Measurements from ENCODE around the gene TCF20.

TCF20 gene

DNA sequence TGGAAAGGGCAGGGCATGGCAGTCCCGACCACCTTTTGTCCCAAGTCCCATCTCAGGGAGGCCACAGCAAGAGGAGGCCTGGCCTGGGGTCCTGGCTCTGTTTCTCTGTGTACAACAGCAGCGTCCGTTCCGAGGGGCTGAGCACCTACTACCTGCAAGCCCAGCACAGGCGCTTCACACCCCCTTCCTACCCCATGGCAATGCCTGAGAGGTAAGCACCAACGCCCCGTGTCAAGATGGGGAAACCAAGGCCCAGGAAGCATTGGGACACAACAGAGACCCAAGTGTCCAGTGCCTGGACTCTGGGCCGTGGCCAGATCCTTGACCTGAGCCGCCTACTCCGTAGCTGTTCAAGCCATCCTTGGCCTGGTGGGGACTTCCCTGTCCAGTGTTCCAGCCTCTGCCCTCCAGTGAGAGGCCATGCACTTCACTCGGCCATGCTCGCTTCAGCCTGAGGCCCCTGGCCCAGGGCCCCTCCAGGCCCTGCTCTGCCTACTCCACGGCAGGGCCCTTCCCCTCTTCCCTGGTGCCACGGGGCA is 14.3 kb upstream of the TCF20 start:
- DNase-seq = no peak
- no peaks in the 10 kb centered on the region for H3K36me3 ChIP-seq
- no peaks in the 10 kb centered on the region for H3K27me3 ChIP-seq
- TF ChIP-seq, protein P1, sequence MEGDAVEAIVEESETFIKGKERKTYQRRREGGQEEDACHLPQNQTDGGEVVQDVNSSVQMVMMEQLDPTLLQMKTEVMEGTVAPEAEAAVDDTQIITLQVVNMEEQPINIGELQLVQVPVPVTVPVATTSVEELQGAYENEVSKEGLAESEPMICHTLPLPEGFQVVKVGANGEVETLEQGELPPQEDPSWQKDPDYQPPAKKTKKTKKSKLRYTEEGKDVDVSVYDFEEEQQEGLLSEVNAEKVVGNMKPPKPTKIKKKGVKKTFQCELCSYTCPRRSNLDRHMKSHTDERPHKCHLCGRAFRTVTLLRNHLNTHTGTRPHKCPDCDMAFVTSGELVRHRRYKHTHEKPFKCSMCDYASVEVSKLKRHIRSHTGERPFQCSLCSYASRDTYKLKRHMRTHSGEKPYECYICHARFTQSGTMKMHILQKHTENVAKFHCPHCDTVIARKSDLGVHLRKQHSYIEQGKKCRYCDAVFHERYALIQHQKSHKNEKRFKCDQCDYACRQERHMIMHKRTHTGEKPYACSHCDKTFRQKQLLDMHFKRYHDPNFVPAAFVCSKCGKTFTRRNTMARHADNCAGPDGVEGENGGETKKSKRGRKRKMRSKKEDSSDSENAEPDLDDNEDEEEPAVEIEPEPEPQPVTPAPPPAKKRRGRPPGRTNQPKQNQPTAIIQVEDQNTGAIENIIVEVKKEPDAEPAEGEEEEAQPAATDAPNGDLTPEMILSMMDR (IDR thresholded peaks at IDR 0.05; ENCODE audit: low read depth, low read length) = no peak
- no peak overlapping the region for H3K4me3 ChIP-seq (ENCODE audit: low read depth, low read length)
- peaks cover 10% of the 10 kb centered on the region for H3K4me1 ChIP-seq
- H3K9me3 ChIP-seq = no peaks in the 10 kb centered on the region

DNA sequence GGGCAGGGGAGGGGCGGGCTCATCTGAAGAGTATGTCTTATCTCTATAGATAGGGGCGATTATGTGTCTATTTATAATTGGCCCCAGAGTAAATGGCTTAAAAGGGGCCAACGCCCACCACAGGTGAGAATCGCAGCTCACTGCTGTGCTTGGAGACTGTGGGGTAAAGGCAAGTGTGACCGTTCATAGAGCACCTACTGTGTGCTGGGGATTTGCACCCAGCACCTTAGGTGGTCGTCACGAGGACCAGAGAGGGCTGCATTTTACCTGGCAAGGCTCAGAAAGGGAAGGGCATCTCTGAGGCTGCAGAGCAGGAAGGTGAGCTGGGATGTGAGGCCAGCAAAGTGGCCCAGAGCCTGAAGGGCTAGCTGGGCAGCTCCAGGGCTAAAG is 13.7 kb upstream of the TCF20 start:
- Histone ChIP-seq H3K4me3 (ENCODE audit: low read depth, low read length) (no peak overlapping the region), H3K4me1 (peaks cover 7% of the 10 kb centered on the region), H3K27me3 (no peaks in the 10 kb centered on the region)

DNA sequence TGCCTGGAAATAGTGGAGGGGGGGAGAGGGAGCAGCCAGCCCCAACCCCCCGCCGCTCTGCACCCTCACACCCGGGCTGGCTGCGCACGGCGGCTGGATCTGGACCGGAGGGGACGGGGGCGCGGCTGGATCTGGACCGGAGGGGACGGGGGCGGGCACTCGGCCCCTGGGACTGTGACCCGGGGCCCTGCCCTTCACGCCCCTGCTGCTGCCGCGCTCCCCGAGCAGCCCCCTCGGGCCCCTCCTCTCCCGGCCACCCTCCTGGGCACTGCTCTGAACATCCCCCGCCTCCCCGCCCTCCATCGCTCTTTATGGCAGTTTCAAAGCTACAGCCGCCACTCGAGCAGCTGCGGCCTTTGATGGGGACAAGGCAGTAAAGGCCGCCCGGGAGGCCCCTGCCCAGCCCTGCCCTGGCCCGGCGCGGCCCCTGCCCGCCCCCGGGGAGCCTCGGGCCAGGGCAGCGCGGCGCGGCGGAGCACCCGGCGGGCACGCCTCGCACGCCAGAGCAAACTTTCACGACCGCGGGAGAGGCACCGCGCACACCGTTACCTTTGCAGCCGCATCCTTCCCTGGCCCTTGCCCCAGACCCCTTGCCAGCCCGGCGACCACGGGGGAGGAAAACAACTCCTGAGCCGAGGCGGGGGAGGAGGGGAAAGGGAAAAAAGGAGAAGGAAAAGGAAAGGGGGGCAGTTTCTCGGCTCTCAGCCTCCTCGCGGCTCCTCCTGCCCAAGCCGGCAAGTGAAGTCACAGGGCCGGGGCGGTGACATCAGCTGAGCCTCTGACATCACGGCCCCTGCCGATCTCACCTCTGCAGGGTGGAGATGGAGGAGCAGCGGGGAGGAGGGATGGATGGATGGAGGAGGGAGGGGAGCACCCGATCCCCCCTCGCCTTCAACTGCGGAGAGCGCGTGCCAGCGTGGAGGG is 13.1 kb upstream of the TCF20 start:
- H3K36me3 ChIP-seq = no peaks in the 10 kb centered on the region
- H3K4me3 ChIP-seq (ENCODE audit: low read depth, low read length) = 0 out of 2 replicates have a peak overlapping the region, but pooled peaks have one; percentile 4
- no peaks in the 10 kb centered on the region for H3K27me3 ChIP-seq
- peaks cover 9% of the 10 kb centered on the region for H3K4me1 ChIP-seq
- TF ChIP-seq, protein P1 (IDR thresholded peaks at IDR 0.05; ENCODE audit: low read depth, low read length) = no peak
- peak; percentile 40 for DNase-seq
- no peaks in the 10 kb centered on the region for H3K9me3 ChIP-seq

More for the DNA sequence above, 13.7 kb upstream of the TCF20 start:
- no peaks in the 10 kb centered on the region for H3K36me3 ChIP-seq
- TF ChIP-seq, protein P1 (IDR thresholded peaks at IDR 0.05; ENCODE audit: low read depth, low read length) = no peak
- DNase-seq = no peak
- no peaks in the 10 kb centered on the region for H3K9me3 ChIP-seq

DNA sequence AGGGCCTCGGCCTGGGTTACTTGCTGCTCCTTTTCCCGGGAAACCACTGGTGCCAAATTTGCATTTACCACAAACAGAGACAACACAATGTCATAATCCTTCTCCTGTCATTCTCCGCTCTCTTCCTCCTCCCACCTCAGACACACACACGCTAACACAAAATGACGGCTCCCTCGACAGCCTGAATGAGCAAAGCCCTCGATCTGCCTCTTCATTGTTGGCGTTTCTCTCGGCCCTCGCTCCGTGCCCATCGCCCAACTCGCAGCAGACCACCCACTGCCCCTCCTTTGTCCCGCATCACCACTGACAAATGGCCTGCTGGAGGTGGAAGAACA is 12.5 kb upstream of the TCF20 start:
- Histone ChIP-seq H3K4me3 (ENCODE audit: low read depth, low read length) (no peak overlapping the region), H3K27me3 (no peaks in the 10 kb centered on the region)
- TF ChIP-seq, protein P1 (IDR thresholded peaks at IDR 0.05; ENCODE audit: low read depth, low read length) = no peak

DNA sequence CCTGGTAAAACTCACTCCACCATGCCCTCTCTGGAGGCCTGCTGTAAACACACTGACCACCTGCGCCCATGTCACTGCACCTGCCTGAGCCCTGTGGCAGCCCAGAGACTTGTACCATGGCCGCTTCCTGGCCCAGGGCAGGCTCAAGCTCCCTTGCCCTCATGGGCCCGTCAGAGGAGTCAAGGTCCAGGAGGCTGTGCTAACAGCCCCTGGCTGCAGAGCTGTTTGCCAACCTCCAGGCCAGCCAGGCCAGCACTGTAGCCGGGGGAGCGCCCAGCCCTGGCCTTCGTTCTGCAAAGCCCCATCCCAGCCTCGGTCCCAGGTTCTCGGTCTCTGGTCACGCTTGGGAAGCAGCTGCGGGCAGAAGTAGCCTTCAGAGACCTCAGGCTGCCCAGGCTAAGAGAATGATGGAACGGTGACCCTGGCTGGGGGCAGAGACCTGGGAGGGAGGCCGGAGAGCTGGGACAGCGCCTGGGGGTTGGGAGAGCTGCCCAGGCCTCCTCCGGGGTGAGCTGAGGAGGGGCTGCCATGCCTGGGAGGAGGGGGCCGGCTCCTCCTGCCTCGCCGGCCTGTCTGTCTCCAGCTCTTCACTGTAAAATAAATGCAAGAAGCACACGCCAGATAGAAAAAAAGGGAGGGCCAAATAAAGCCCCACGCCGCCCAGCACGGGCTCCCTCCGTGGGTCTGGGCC is 11.9 kb upstream of the TCF20 start:
- TF ChIP-seq, protein P1 (IDR thresholded peaks at IDR 0.05; ENCODE audit: low read depth, low read length) = no peak
- H3K36me3 ChIP-seq = no peaks in the 10 kb centered on the region
- DNase-seq = no peak
- H3K4me1 ChIP-seq = peaks cover 10% of the 10 kb centered on the region
- no peak overlapping the region for H3K4me3 ChIP-seq (ENCODE audit: low read depth, low read length)
- no peaks in the 10 kb centered on the region for H3K9me3 ChIP-seq
- no peaks in the 10 kb centered on the region for H3K27me3 ChIP-seq

More for the DNA sequence above, 12.5 kb upstream of the TCF20 start:
- H3K9me3 ChIP-seq = no peaks in the 10 kb centered on the region
- H3K36me3 ChIP-seq = no peaks in the 10 kb centered on the region
- no peak for DNase-seq
- H3K4me1 ChIP-seq = peaks cover 10% of the 10 kb centered on the region
